ENCODE data around the gene RAB31.

- TF ChIP-seq EZH2 (IDR thresholded peaks at IDR 0.05; ENCODE audit: borderline replicate concordance, low read length) (no peak), CTCF (conservative IDR thresholded peaks at IDR 0.05 in 1 of 2, IDR thresholded peaks at IDR 0.05 in 1 of 2; ENCODE audit: extremely low read depth in 1 of 2, insufficient read depth in 1 of 2, low read depth in 1 of 2, low read length in 2 of 2) (no peak)
These were observed 199.8 kb downstream of the RAB31 start for GRCh38 chr18:9907867-9908266.
